ENCODE results near the gene CPAMD8. TPM values are rescaled to one million over a fixed set of nuclear protein-coding genes. Genes with fewer than 3 reads are reported as not detected.
"Not testable (repeated sequence)": the region's sequence is repeated elsewhere in the genome, so short reads cannot be mapped to it uniquely, and the experiment has no call there.

The CPAMD8 gene
- total and polyA plus RNA-seq, 9 of the 15 experiments (the other 6 are each of a cell fraction or from before 2014, with no cell fraction given), result 0.20 to 2.1 (median 1.3) TPM

GRCh38 chr19:16875584-16876555 lies 150.7 kb downstream of the CPAMD8 start (continued):
- TF ChIP-seq ZFP91 (CRISPR knock-in tag; IDR thresholded peaks at IDR 0.05) (no peak), HBP1 (CRISPR knock-in tag; IDR thresholded peaks at IDR 0.05) (no peak), POLR2G (IDR thresholded peaks at IDR 0.05; ENCODE audit: low read depth, low read length) (0 out of 2 replicates have a peak, but pooled peaks have one; percentile 16)

- H3K4me1 ChIP-seq (replicated peaks in 1 of 2; ENCODE audit: control insufficient read depth in 2 of 2, insufficient read depth in 2 of 2, low read length in 2 of 2), result peaks cover 0 to 17% of the 10 kb centered on the region in 2 experiments; a peak in 2 of 5 replicates
- H3K9me1 ChIP-seq (ENCODE audit: control insufficient read depth, insufficient read depth, low read length); BruUV-seq (replicated peaks); H4K20me1 ChIP-seq (replicated peaks; ENCODE audit: control insufficient read depth, insufficient read depth, low read length); H3K27me3 ChIP-seq (ENCODE audit: control insufficient read depth in 2 of 2, insufficient read depth in 2 of 2, low read length in 2 of 2); H3K9ac ChIP-seq (ENCODE audit: insufficient read depth in 1 of 2, low read depth in 2 of 2, low read length in 2 of 2); ATAC-seq; FAIRE-seq; intact Hi-C loops (cut with micrococcal nuclease); H3K4me3 ChIP-seq; DNase-seq (ENCODE audit: extremely low read depth in 1 of 4, low spot score in 3 of 4); POLR2A ChIA-PET; H2AFZ ChIP-seq (ENCODE audit: low read depth, low read length); H3K9me3 ChIP-seq (replicated peaks; ENCODE audit: control insufficient read depth, insufficient read depth, low read depth, low read length); H3K4me2 ChIP-seq (ENCODE audit: insufficient read depth, low read length); CTCF ChIA-PET (ENCODE audit: low intra/inter-chr PET ratio); in situ Hi-C loops (cut with MboI): not testable (repeated sequence)
- TF ChIP-seq TRIM24 (IDR thresholded peaks at IDR 0.05) (peak; percentile 67 to 76; a peak in 2 of 4 replicates), ASH1L (IDR thresholded peaks at IDR 0.05; ENCODE audit: borderline replicate concordance, low read depth, partially characterized antibody) (peak; percentile 3)
- peak overlapping the region; percentile 28; the same call in 1 of the 3 replicates for H3K27ac ChIP-seq (ENCODE audit: extremely low read depth, low read depth, low read length)
- H3K36me3 ChIP-seq (ENCODE audit: control insufficient read depth, insufficient read depth, low read length), result peaks cover 71% of the 10 kb centered on the region; the same call in 2 of the 3 replicates
- H3K79me2 ChIP-seq (ENCODE audit: control insufficient read depth, insufficient read depth, low read length), result peaks cover 15% of the 10 kb centered on the region; the same call in 2 of the 3 replicates
Measured at GRCh38 chr19:16874978-16875299, 151.7 kb downstream of the CPAMD8 start.
